Stimulated activated memory B cell treated with anti-CD40 and anti-IgM and Interleukin-4, amounts not matched to agents 10 μg/mL and 1 μg/mL and 100 μg/mL, for 72 hours (primary cell): ENCODE results near the gene PIP4K2C.
"Not testable (repeated sequence)": the region's sequence is repeated elsewhere in the genome, so short reads cannot be mapped to it uniquely, and the experiment has no call there.

ENCODE experiments used
- ATAC-seq: fragments of 150-1000 bp; cut with Tn5 transposase; 2 replicates; pipeline ENCODE4 v1.10.0; 2021
- H3K27ac Mint-ChIP-seq: one replicate; pipeline ENCODE4 v1.8.0; 2022; ENCODE audit warnings: mild to moderate bottlenecking, mixed read lengths
- H3K27me3 Mint-ChIP-seq: one replicate; pipeline ENCODE4 v1.8.0; 2022; ENCODE audit warnings: mixed read lengths
- H3K36me3 Mint-ChIP-seq: one replicate; pipeline ENCODE4 v1.8.0; 2022; ENCODE audit warnings: mixed read lengths
- H3K4me1 Mint-ChIP-seq: one replicate; pipeline ENCODE4 v1.8.0; 2022; ENCODE audit warnings: mixed read lengths
- H3K4me3 Mint-ChIP-seq: one replicate; pipeline ENCODE4 v1.8.0; 2022; ENCODE audit warnings: mild to moderate bottlenecking, moderate library complexity, mixed read lengths
- H3K9me3 Mint-ChIP-seq: one replicate; pipeline ENCODE4 v1.8.0; 2022; ENCODE audit warnings: mixed read lengths

PIP4K2C gene

DNA sequence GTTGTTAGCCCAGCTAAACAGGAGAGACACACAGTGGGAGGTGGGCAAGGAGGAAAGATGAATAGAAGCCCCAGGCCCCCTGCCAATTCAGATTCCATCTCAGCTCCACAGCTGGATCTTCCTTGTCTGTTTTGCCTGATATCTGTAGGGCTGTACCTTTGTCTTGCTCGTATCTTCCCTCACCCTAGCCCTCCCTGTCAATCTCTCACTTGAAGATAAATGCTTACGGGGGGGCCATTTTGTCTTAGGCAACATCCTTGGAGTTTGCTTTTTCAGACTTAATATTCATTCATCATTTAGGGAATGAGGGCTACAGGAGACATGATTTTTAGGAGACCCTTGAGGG is 38.7 kb upstream of the PIP4K2C start:
- ATAC-seq, result no peak
- Mint-ChIP-seq H3K4me1 (peaks cover 27% of the 10 kb centered on the region), H3K4me3 (no peak overlapping the region), H3K27me3 (peaks cover 16% of the 10 kb centered on the region), H3K36me3 (no peaks in the 10 kb centered on the region), H3K27ac (no peak overlapping the region), H3K9me3 (no peaks in the 10 kb centered on the region)

DNA sequence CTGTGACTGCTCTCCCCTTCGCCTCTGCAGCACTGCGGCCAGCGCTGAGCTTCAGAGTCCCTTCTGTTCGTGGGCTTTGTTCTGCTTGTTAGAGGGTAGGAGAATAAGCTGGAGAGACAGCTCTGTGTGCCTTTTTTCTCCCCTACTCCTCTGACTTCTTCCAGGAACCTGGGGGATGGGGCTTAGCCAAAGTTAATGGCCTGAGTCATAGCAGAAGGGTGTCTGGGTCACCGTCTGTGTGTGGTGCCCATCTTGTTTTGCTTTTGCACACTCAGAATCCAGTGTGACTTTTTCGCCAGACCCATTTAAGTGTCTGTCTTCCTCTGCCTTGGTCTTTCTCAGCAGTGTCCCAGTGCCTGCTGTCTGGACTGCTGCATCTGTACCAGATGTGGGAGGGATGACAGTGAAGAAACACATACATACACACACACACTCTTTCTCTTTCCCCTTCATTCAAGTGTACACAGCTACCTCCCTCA is 38.1 kb upstream of the PIP4K2C start:
- Mint-ChIP-seq H3K36me3 (no peaks in the 10 kb centered on the region), H3K27ac (no peak overlapping the region), H3K4me3 (no peak overlapping the region), H3K4me1 (peaks cover 24% of the 10 kb centered on the region), H3K27me3 (peaks cover 16% of the 10 kb centered on the region), H3K9me3 (no peaks in the 10 kb centered on the region)
- no peak for ATAC-seq

DNA sequence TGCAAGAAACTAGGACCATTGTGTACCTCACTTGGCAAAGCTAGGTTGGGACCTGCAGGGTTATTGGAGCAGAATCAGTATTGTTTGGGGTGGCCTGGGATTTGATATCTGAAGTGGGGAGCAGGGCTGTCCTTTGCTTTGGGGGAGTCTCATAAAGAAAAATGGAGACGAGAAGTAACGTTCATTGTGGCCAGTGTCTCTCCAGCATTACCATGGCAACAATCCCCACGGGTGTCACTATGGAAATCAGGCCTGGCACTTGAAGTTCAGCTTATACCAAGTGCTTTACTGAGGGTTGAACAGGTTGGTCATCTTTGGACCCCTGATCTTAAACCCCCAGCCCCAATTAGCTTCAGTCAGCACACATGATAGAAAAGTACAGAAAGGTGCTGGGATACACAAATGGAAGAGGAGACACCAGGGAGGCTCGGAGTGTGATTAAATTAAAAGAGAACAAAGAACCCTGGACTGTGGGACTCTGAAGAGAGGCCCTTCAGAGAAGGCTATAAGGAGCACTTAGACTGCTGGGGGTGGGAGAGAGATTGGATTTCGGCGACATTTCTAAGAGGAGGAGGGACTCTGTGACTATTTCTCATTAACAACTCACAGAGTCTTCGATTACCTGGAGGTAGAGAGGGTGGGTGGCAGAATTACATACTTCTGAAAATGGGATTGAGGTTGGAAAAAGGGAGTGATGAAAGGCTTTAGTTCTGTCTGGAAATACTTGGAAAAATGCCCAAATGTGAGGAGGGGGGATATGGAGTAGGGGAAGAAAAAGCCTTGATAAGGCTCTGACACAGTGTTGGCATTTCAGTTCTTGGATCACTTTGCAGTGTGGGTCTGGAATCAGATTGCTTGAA is 37.4 kb upstream of the PIP4K2C start:
- ATAC-seq, result no peak
- no peaks in the 10 kb centered on the region for H3K36me3 Mint-ChIP-seq
- H3K27me3 Mint-ChIP-seq, result peaks cover 16% of the 10 kb centered on the region
- peaks cover 21% of the 10 kb centered on the region for H3K4me1 Mint-ChIP-seq
- H3K9me3 Mint-ChIP-seq, result no peaks in the 10 kb centered on the region
- H3K27ac Mint-ChIP-seq, result no peak overlapping the region
- no peak overlapping the region for H3K4me3 Mint-ChIP-seq

DNA sequence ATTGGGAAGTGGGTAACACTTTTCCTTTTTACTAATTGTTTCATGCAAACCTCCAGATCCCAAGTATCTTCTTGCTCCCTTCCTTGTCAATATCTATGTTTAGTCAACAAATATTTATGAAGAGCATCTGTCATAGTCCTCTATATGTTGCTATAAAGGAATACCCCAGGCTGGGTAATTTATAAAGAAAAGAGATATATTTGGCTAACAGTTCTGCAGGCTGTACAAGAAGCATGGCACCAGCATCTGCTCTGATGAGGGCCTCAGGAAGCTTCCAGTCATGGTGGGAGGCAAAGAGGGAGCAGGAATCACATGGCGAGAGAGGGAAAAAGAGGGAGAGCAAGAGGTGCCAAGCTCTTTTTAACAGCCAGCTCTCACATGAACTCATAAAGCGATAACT is 36.5 kb upstream of the PIP4K2C start:
- Mint-ChIP-seq H3K4me1 (peaks cover 13% of the 10 kb centered on the region), H3K9me3 (no peaks in the 10 kb centered on the region), H3K36me3 (no peaks in the 10 kb centered on the region), H3K27me3 (peaks cover 16% of the 10 kb centered on the region), H3K4me3 (no peak overlapping the region), H3K27ac (no peak overlapping the region)
- no peak for ATAC-seq

DNA sequence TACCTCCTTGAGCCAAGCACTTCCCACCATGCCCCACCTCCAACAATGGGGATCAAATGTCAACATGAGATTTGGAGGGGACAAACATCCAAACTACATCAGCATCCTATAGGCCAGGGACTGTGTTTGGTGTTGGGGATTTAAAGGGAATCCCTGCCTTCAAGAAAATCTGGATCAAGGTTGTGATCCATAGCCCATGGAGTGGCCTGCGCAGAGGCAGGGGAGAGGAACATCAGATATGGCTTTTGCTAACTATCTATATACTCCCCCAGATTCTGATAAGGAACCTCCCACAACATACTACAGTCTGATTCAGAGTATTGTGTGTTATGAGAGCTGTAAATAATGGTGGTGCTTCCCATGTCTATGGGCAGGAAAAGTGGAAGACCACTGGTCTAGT is 36.1 kb upstream of the PIP4K2C start:
- Mint-ChIP-seq H3K27me3 (peaks cover 16% of the 10 kb centered on the region), H3K27ac (no peak overlapping the region), H3K4me3 (no peak overlapping the region), H3K4me1 (peaks cover 9% of the 10 kb centered on the region), H3K36me3 (no peaks in the 10 kb centered on the region), H3K9me3 (no peaks in the 10 kb centered on the region)
- no peak for ATAC-seq

DNA sequence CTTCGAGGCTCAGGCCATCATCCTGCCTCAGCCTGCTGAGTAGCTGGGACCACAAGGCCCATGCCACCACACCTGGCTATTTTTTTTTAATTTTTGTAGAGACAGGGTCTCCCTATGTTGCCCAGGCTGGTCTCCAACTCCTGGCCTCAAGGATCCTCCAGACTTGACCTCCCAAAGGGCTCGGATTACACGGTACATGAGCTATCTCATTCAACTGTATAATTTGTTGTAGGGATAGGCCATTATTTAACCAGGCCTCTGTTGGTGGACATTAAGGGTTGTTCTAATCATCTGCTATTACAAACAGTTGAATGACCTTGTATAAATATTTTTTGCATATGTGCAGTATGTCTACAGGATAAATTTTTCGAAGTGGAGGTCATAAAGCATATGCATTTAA is 32.1 kb upstream of the PIP4K2C start:
- Mint-ChIP-seq H3K27ac (no peak overlapping the region), H3K27me3 (peaks cover 18% of the 10 kb centered on the region), H3K9me3 (no peaks in the 10 kb centered on the region), H3K36me3 (no peaks in the 10 kb centered on the region), H3K4me1 (no peaks in the 10 kb centered on the region), H3K4me3 (no peak overlapping the region)
- no peak for ATAC-seq

DNA sequence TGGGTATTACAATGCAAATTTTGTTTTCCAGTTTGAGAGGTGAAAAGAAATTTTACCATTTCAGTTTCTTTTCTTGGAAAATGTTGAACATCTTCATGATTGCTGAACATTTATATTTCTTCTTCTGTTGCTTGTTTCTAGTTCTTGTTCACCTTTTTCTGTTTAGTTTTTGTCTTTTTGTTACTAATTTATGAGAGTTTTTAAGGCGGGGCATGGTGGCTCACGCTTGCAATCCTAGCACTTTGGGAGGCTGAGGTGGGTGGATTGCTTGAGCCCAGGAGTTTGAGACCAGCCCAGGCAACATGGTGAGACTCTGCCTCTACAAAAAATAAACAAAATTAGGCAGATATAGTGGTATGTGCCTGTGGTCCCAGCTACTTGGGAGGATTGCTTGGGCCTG is 30.5 kb upstream of the PIP4K2C start:
- Mint-ChIP-seq H3K27me3 (peaks cover 31% of the 10 kb centered on the region), H3K36me3 (no peaks in the 10 kb centered on the region), H3K27ac (no peak overlapping the region), H3K4me3 (no peak overlapping the region), H3K4me1 (no peaks in the 10 kb centered on the region), H3K9me3 (no peaks in the 10 kb centered on the region)
- no peak for ATAC-seq

DNA sequence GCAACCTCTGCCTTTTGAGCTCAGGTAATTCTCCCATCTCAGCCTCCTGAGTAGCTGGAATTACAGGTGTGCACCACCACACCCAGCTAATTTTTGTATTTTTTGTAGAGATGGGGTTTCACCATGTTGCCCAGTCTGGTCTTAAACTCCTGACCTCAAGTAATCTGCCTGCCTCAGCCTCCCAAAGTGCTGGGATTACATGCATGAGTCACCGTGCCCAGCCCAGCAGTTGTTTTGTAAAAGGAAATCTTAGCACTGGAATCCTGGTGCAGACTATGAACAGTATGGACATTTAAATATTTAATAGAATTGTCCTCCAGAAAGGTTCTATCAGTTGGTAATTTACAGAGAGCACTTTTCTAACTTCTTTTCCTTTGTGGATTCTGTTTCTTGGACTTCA is 29.9 kb upstream of the PIP4K2C start:
- H3K27ac Mint-ChIP-seq, H3K4me3 Mint-ChIP-seq, H3K4me1 Mint-ChIP-seq, ATAC-seq, H3K9me3 Mint-ChIP-seq, H3K36me3 Mint-ChIP-seq: not testable (repeated sequence)
- peaks cover 31% of the 10 kb centered on the region for H3K27me3 Mint-ChIP-seq

DNA sequence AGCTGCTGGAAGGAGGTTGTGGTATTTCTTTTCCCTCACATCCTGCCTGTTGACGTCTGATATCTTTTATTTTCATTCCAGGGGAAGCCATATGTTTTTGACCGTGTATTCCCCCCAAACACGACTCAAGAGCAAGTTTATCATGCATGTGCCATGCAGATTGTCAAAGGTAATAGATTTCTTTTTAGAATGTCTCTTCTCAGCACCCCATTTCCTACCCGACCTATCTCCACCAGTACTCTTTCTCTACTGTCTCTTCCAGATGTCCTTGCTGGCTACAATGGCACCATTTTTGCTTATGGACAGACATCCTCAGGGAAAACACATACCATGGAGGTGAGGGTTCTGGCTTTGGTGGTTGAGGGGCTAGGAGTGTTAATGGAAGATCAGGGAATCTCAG is 27.6 kb upstream of the PIP4K2C start:
- Mint-ChIP-seq H3K4me1 (no peaks in the 10 kb centered on the region), H3K4me3 (no peak overlapping the region), H3K9me3 (no peaks in the 10 kb centered on the region), H3K27me3 (peaks cover 33% of the 10 kb centered on the region), H3K36me3 (no peaks in the 10 kb centered on the region), H3K27ac (no peak overlapping the region)
- no peak for ATAC-seq

DNA sequence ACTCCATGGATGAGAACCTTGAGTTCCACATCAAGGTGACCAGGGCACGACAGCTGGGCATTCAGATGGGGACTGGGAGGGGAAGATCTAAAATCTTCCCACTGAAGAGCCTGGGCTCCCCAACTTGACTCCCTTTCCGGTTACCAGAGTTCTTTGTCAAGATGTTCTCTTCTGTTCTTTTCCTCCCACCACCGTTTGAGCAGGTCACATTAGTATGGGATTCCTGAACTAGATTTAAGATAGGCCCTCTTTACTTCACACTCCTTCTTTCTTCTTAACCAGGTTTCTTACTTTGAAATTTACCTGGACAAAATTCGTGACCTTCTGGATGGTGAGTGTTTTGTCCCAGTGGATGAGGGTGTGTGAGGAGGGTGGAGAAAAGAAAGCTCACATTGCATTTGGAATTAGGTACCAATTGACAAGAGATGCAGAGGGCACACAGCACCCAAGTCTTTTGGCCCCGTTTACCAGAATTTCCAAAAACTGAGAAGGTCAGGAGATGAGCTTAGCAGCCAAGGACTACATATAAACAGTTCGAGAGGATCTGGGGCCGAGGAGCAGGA is 26.7 kb upstream of the PIP4K2C start:
- no peak for ATAC-seq
- Mint-ChIP-seq H3K4me3 (no peak overlapping the region), H3K36me3 (no peaks in the 10 kb centered on the region), H3K27me3 (peaks cover 42% of the 10 kb centered on the region), H3K9me3 (no peaks in the 10 kb centered on the region), H3K27ac (no peak overlapping the region), H3K4me1 (no peaks in the 10 kb centered on the region)

DNA sequence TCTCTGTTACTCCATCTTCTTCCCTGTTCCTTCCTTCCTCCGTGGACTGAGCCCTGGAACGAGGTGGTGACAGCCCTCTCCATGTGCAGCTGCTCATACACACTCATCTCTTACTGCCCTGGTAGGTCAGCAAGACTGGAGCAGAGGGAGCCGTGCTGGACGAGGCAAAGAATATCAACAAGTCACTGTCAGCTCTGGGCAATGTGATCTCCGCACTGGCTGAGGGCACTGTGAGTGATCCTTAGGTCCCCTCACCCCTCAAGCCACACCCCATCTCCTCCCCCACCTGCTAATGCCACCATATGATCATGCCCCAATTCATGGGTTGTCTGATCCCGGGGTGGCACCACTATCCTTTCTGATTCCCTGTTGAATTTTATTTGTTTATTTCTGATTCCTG is 22.2 kb upstream of the PIP4K2C start:
- no peaks in the 10 kb centered on the region for H3K36me3 Mint-ChIP-seq
- no peak overlapping the region for H3K4me3 Mint-ChIP-seq
- H3K27ac Mint-ChIP-seq, result no peak overlapping the region
- H3K9me3 Mint-ChIP-seq, result no peaks in the 10 kb centered on the region
- H3K27me3 Mint-ChIP-seq, result peaks cover 33% of the 10 kb centered on the region
- H3K4me1 Mint-ChIP-seq, result no peaks in the 10 kb centered on the region
- ATAC-seq, result no peak

DNA sequence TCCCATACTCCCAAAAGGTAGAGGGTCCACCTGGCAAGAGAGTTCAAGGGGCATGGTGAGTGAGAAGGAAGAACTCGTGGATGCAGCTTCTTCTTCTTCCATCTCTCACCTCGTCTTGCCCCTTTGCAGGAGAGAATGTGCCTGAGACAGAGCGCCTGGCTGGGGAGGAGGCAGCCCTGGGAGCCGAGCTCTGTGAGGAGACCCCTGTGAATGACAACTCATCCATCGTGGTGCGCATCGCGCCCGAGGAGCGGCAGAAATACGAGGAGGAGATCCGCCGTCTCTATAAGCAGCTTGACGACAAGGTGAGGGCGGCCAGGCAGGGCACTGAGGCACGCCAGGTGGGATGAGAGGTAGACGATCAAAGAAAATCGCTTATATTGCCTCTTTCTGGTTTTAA is 21.1 kb upstream of the PIP4K2C start:
- Mint-ChIP-seq H3K4me3 (no peak overlapping the region), H3K4me1 (no peaks in the 10 kb centered on the region), H3K27me3 (peaks cover 23% of the 10 kb centered on the region), H3K36me3 (no peaks in the 10 kb centered on the region), H3K27ac (no peak overlapping the region), H3K9me3 (no peaks in the 10 kb centered on the region)
- no peak for ATAC-seq

DNA sequence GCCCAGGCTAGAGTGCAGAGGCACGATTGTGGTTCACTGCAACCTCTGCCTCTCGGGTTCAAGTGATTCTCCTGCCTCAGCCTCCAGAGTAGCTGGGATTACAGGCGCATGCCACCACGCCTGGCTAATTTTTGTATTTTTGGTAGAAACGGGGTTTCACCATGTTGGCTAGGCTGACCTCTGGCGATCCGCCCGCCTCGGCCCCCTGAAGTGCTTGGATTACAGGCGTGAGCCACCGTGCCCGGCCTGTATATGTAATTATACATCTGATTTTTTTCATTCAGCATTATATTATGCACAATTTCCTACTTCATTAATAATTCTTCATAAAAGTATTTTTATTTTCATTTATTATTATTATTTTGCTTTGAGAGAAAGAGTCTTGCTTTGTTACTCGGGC is 20.6 kb upstream of the PIP4K2C start:
- H3K27ac Mint-ChIP-seq, H3K4me3 Mint-ChIP-seq, ATAC-seq, H3K9me3 Mint-ChIP-seq, H3K4me1 Mint-ChIP-seq, H3K36me3 Mint-ChIP-seq: not testable (repeated sequence)
- peaks cover 18% of the 10 kb centered on the region for H3K27me3 Mint-ChIP-seq

DNA sequence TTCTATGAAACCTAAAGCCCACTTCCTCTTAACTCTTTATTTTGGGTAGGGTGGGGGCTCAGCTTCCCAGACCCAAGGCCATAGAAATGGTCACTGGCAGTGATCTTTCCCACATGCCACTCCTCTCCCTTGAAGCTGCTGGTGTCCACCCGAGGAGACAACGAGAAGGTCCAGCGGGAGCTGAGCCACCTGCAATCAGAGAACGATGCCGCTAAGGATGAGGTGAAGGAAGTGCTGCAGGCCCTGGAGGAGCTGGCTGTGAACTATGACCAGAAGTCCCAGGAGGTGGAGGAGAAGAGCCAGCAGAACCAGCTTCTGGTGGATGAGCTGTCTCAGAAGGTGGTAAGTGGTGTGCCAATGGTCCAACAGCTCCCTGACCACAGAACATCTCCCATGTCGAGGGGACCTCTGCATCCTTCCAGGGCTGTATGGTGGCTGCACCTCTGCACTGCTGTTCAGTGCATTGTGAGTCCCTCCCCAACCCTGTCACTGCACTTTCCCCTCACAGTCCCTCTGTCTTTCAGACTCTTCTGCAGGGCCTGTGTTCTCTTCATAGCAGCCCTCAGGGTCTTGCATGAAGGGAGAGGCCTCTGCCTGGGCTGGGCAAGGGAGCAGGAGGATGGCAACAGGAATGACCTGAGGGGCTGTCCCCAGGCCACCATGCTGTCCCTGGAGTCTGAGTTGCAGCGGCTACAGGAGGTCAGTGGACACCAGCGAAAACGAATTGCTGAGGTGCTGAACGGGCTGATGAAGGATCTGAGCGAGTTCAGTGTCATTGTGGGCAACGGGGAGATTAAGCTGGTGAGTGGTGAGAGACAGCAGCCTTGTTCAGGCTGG is 18.8 kb upstream of the PIP4K2C start:
- Mint-ChIP-seq H3K36me3 (no peaks in the 10 kb centered on the region), H3K27ac (no peak overlapping the region), H3K4me1 (no peaks in the 10 kb centered on the region), H3K27me3 (peaks cover 18% of the 10 kb centered on the region), H3K9me3 (no peaks in the 10 kb centered on the region), H3K4me3 (no peak overlapping the region)
- ATAC-seq, result no peak

DNA sequence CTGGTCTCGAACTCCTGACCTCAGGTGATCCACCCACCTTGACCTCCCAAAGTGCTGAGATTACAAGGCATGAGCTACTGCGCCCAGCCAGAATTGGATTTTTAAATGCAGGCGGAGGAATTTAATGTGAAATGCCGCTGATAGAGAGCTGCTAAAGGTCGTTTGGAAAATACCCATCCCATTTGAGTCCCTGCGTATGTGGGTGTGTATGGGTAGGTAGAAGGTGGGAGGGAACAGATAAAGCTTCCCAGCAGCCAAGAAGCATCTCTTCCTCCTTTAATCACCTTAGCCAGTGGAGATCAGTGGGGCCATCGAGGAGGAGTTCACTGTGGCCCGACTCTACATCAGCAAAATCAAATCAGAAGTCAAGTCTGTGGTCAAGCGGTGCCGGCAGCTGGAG is 16.2 kb upstream of the PIP4K2C start:
- Mint-ChIP-seq H3K4me3 (no peak overlapping the region), H3K27me3 (peaks cover 2% of the 10 kb centered on the region), H3K36me3 (no peaks in the 10 kb centered on the region), H3K27ac (no peak overlapping the region), H3K9me3 (no peaks in the 10 kb centered on the region), H3K4me1 (no peaks in the 10 kb centered on the region)
- ATAC-seq, result no peak
